Natural killer cell (primary cell): ENCODE results near the gene DRICH1. TPM values are rescaled to one million over a fixed set of nuclear protein-coding genes. Genes with fewer than 3 reads are reported as not detected.

Experiments
- ATAC-seq, 3 donors: fragments of 150-1000 bp in 2 of 3; fragments of 200-7000 bp in 1 of 3; cut with Tn5 transposase; 1 replicate in 1 of 3; 2 replicates in 2 of 3; pipeline ENCODE4 v1.10.0; 2021; ENCODE audit warnings: mild to moderate bottlenecking in 2 of 3, moderate library complexity in 2 of 3
- DNase-seq, 2 donors: peaks; one replicate each; pipeline versions ENCODE4 v3.0.0 to v3.0.0-alpha.2; 2013 to 2021; ENCODE audit warnings: mixed read lengths in 1 of 2
- H3K27ac ChIP-seq: one replicate; pipeline ENCODE4 v1.5.1; 2013; ENCODE audit warnings: mild to moderate bottlenecking, low read length
- H3K27me3 ChIP-seq: one replicate; pipeline ENCODE4 v1.6.1; 2013; ENCODE audit warnings: low read length; ENCODE audit not compliant: control insufficient read depth, insufficient read depth
- H3K36me3 ChIP-seq: one replicate; pipeline ENCODE4 v1.6.1; 2013; ENCODE audit warnings: low read length; ENCODE audit not compliant: control insufficient read depth, insufficient read depth
- H3K4me1 ChIP-seq: one replicate; pipeline ENCODE4 v1.6.1; 2013; ENCODE audit warnings: low read length; ENCODE audit not compliant: control insufficient read depth, insufficient read depth
- H3K4me3 ChIP-seq: one replicate; pipeline ENCODE4 v1.5.1; 2013; ENCODE audit warnings: low read length
- H3K9me3 ChIP-seq: one replicate; pipeline ENCODE4 v1.6.1; 2013; ENCODE audit warnings: low read length; ENCODE audit not compliant: control insufficient read depth, insufficient read depth
- H3K27ac Mint-ChIP-seq, 2 donors: one replicate each; pipeline ENCODE4 v1.8.0; 2022; ENCODE audit warnings: mild to moderate bottlenecking in 2 of 2, mixed read lengths in 2 of 2, moderate library complexity in 1 of 2
- H3K27me3 Mint-ChIP-seq, 2 donors: one replicate each; pipeline ENCODE4 v1.8.0; 2022; ENCODE audit warnings: low read depth in 2 of 2, mixed read lengths in 2 of 2
- H3K36me3 Mint-ChIP-seq: one replicate; pipeline ENCODE4 v1.8.0; 2022; ENCODE audit warnings: mixed read lengths
- H3K4me1 Mint-ChIP-seq, 2 donors: one replicate each; pipeline ENCODE4 v1.8.0; 2022; ENCODE audit warnings: mixed read lengths in 2 of 2
- H3K4me3 Mint-ChIP-seq: one replicate; pipeline ENCODE4 v1.8.0; 2022; ENCODE audit warnings: mild to moderate bottlenecking, moderate library complexity, mixed read lengths
- H3K9me3 Mint-ChIP-seq, 2 donors: one replicate each; pipeline ENCODE4 v1.8.0; 2022; ENCODE audit warnings: mixed read lengths in 2 of 2
- CTCF ChIP-seq: fragments of 200-600 bp; IDR thresholded peaks from one replicate; pipeline ENCODE4 v1.8.0; 2022; ENCODE audit warnings: antibody characterized with exemption
- WGBS: methylation state at CpG from one replicate; pipeline ENCODE4 v1.1.7; 2013; ENCODE audit warnings: missing lambda C conversion rate; ENCODE audit not compliant: insufficient coverage; 5-methylcytosine and 5-hydroxymethylcytosine counted together
- intact Hi-C: fragments of 100-400 bp; cut with micrococcal nuclease; formaldehyde crosslinking; loops from one replicate; pipeline ENCODE4 v1.14.2; 2022
- total RNA-seq, 4 donors: library from RNA; stranded (reverse); fragments of 120-200 nt in 1 of 4; gene quantifications; one replicate each; pipeline versions ENCODE4 v1.2.3 to v1.2.4, GENCODE V29; 2013 to 2022

DRICH1 gene
- total RNA-seq, 3 donors from 2014 or later (not counting 1 experiment from before 2014, with no cell fraction given), result 2.3 to 3.2 (median 3.1) TPM

GRCh38 chr22:23613193-23613972 is 18.7 kb downstream of the DRICH1 start:
- H3K27me3 ChIP-seq, result no peaks in the 10 kb centered on the region
- H3K4me1 Mint-ChIP-seq, result peaks cover 12% of the 10 kb centered on the region in 2 donors
- no peak overlapping the region for H3K4me3 Mint-ChIP-seq
- H3K9me3 Mint-ChIP-seq, result no peaks in the 10 kb centered on the region
- H3K36me3 ChIP-seq, result no peaks in the 10 kb centered on the region
- no peak overlapping the region for H3K4me3 ChIP-seq
- no peak overlapping the region for H3K27ac Mint-ChIP-seq
- H3K9me3 ChIP-seq, result no peaks in the 10 kb centered on the region
- intact Hi-C loops, result no loop called here
- no peak for ATAC-seq
- no peak overlapping the region for H3K27ac ChIP-seq
- no peaks in the 10 kb centered on the region for H3K27me3 Mint-ChIP-seq
- peaks cover 9% of the 10 kb centered on the region for H3K4me1 ChIP-seq
- WGBS, result 85% methylated on average over 7 of the region's 7 CpGs
- DNase-seq, result no peak
- H3K36me3 Mint-ChIP-seq, result no peaks in the 10 kb centered on the region
- no peak for TF ChIP-seq CTCF

GRCh38 chr22:23609983-23610781 is 21.9 kb downstream of the DRICH1 start:
- no peak for TF ChIP-seq CTCF
- peak overlapping the region in 1 of 2 donors; percentile 7 for H3K27ac Mint-ChIP-seq
- ATAC-seq (no peak), DNase-seq (no peak)
- H3K4me1 Mint-ChIP-seq, result peaks cover 12% of the 10 kb centered on the region in 2 donors
- H3K36me3 Mint-ChIP-seq, result no peaks in the 10 kb centered on the region
- no peak overlapping the region for H3K4me3 Mint-ChIP-seq
- WGBS, result 80% methylated on average over 11 of the region's 12 CpGs
- Histone ChIP-seq H3K4me1 (peaks cover 9% of the 10 kb centered on the region), H3K9me3 (no peaks in the 10 kb centered on the region), H3K27ac (no peak overlapping the region), H3K4me3 (no peak overlapping the region), H3K27me3 (no peaks in the 10 kb centered on the region), H3K36me3 (no peaks in the 10 kb centered on the region)
- no peaks in the 10 kb centered on the region for H3K9me3 Mint-ChIP-seq
- intact Hi-C loops, result no loop called here
- H3K27me3 Mint-ChIP-seq, result no peaks in the 10 kb centered on the region

- Histone ChIP-seq H3K9me3 (no peaks in the 10 kb centered on the region), H3K4me1 (peaks cover 9% of the 10 kb centered on the region), H3K36me3 (no peaks in the 10 kb centered on the region), H3K27me3 (no peaks in the 10 kb centered on the region), H3K27ac (no peak overlapping the region), H3K4me3 (no peak overlapping the region)
- no peak for ATAC-seq
- H3K27me3 Mint-ChIP-seq, result no peaks in the 10 kb centered on the region
- no peak for DNase-seq
- no peaks in the 10 kb centered on the region for H3K9me3 Mint-ChIP-seq
- H3K27ac Mint-ChIP-seq, result no peak overlapping the region
- no peak overlapping the region for H3K4me3 Mint-ChIP-seq
- WGBS, result 98% methylated on average over 6 of the region's 6 CpGs
- TF ChIP-seq CTCF, result no peak
- intact Hi-C loops, result no loop called here
- peaks cover 12% of the 10 kb centered on the region in 2 donors for H3K4me1 Mint-ChIP-seq
- no peaks in the 10 kb centered on the region for H3K36me3 Mint-ChIP-seq
These were observed 23.5 kb downstream of the DRICH1 start for GRCh38 chr22:23608583-23608982.
